CD14-positive monocyte (primary cell): ENCODE results near the gene LGALS1. TPM values are rescaled to one million over a fixed set of nuclear protein-coding genes. Genes with fewer than 3 reads are reported as not detected.

Source experiments
- DNase-seq, 3 donors: peaks; one replicate each; pipeline ENCODE4 v3.0.0-alpha.2; 2011 to 2022
- H2AFZ ChIP-seq: 2 replicates; pipeline ENCODE4 v1.6.0; 2012; ENCODE audit warnings: mild to moderate bottlenecking, low read depth, low read length, inconsistent platforms; ENCODE audit not compliant: insufficient read depth, poor library complexity, severe bottlenecking
- H3K27ac ChIP-seq, 2 donors: 1 replicate in 1 of 2; 2 replicates in 1 of 2; pipeline ENCODE4 v1.5.1; 2012 to 2013; ENCODE audit warnings: low read length in 2 of 2, control low read depth in 1 of 2, inconsistent platforms in 1 of 2, low read depth in 1 of 2, mild to moderate bottlenecking in 1 of 2
- H3K27me3 ChIP-seq, 2 donors: one replicate each; pipeline versions ENCODE4 v1.6.0 to v1.6.1; 2011 to 2013; ENCODE audit warnings: low read length in 2 of 2; ENCODE audit not compliant: control insufficient read depth in 2 of 2, insufficient read depth in 2 of 2
- H3K36me3 ChIP-seq, 2 donors: replicated peaks in 1 of 2; 1 replicate in 1 of 2; 2 replicates in 1 of 2; pipeline versions ENCODE4 v1.5.1 to v1.6.1; 2012 to 2013; ENCODE audit warnings: low read length in 2 of 2, control low read depth in 1 of 2, inconsistent platforms in 1 of 2, mild to moderate bottlenecking in 1 of 2; ENCODE audit not compliant: insufficient read depth in 2 of 2, control insufficient read depth in 1 of 2
- H3K4me1 ChIP-seq, 2 donors: 1 replicate in 1 of 2; 2 replicates in 1 of 2; pipeline versions ENCODE4 v1.5.1 to v1.6.1; 2012 to 2013; ENCODE audit warnings: low read length in 2 of 2, control low read depth in 1 of 2, inconsistent platforms in 1 of 2, mild to moderate bottlenecking in 1 of 2, moderate library complexity in 1 of 2; ENCODE audit not compliant: insufficient read depth in 2 of 2, control insufficient read depth in 1 of 2
- H3K4me2 ChIP-seq: replicated peaks from 2 replicates; pipeline ENCODE3; 2012; ENCODE audit warnings: low read length, moderate library complexity, mild to moderate bottlenecking; ENCODE audit not compliant: poor library complexity, severe bottlenecking; ENCODE audit errors: extremely low read depth
- H3K4me3 ChIP-seq, 3 experiments: fragments of 200-600 bp in 1 of 3; sonication (generic) in 1 of 3; replicated peaks in 1 of 3; 1 replicate in 2 of 3; 2 replicates in 1 of 3; pipeline ENCODE4 v1.5.1; 2011 to 2013; ENCODE audit warnings: low read length in 3 of 3, mild to moderate bottlenecking in 3 of 3, control low read depth in 2 of 3, low read depth in 2 of 3, inconsistent platforms in 1 of 3, moderate library complexity in 1 of 3
- H3K79me2 ChIP-seq: 2 replicates; pipeline ENCODE4 v1.6.0; 2012; ENCODE audit warnings: mild to moderate bottlenecking, control low read depth, inconsistent platforms, low read length, moderate library complexity; ENCODE audit not compliant: insufficient read depth
- H3K9ac ChIP-seq: 2 replicates; pipeline ENCODE4 v1.6.0; 2017; ENCODE audit warnings: low read length, mild to moderate bottlenecking; ENCODE audit not compliant: insufficient read depth, poor library complexity, severe bottlenecking
- H3K9me3 ChIP-seq, 2 donors: replicated peaks in 1 of 2; 1 replicate in 1 of 2; 2 replicates in 1 of 2; pipeline versions ENCODE4 v1.5.1 to v1.6.1; 2012 to 2013; ENCODE audit warnings: low read length in 2 of 2, control low read depth in 1 of 2; ENCODE audit not compliant: control insufficient read depth in 1 of 2, insufficient read depth in 1 of 2
- H4K20me1 ChIP-seq: 2 replicates; pipeline ENCODE4 v1.6.0; 2012; ENCODE audit warnings: mild to moderate bottlenecking, low read length, control low read depth, moderate library complexity; ENCODE audit not compliant: insufficient read depth
- H3K27ac Mint-ChIP-seq, 7 donors: one replicate each; pipeline ENCODE4 v1.8.0; 2020; ENCODE audit warnings: mild to moderate bottlenecking in 7 of 7, mixed read lengths in 7 of 7, moderate library complexity in 6 of 7, inconsistent platforms in 2 of 7
- H3K27me3 Mint-ChIP-seq, 3 donors: one replicate each; pipeline ENCODE4 v1.8.0; 2021 to 2022; ENCODE audit warnings: low read depth in 3 of 3, mild to moderate bottlenecking in 3 of 3, mixed read lengths in 3 of 3, moderate library complexity in 3 of 3, inconsistent platforms in 1 of 3
- H3K36me3 Mint-ChIP-seq, 2 donors: one replicate each; pipeline ENCODE4 v1.8.0; 2020; ENCODE audit warnings: mixed read lengths in 2 of 2, inconsistent platforms in 1 of 2, mild to moderate bottlenecking in 1 of 2
- H3K4me1 Mint-ChIP-seq: one replicate; pipeline ENCODE4 v1.8.0; 2020; ENCODE audit warnings: mild to moderate bottlenecking, mixed read lengths
- H3K4me3 Mint-ChIP-seq, 2 donors: one replicate each; pipeline ENCODE4 v1.8.0; 2020; ENCODE audit warnings: mild to moderate bottlenecking in 2 of 2, mixed read lengths in 2 of 2, moderate library complexity in 1 of 2
- H3K9me3 Mint-ChIP-seq, 7 donors: one replicate each; pipeline ENCODE4 v1.8.0; 2020 to 2022; ENCODE audit warnings: mixed read lengths in 7 of 7, mild to moderate bottlenecking in 6 of 7, moderate library complexity in 6 of 7, inconsistent platforms in 2 of 7
- WGBS: methylation state at CpG from one replicate; pipeline ENCODE4 v1.1.5; 2013; ENCODE audit warnings: missing lambda C conversion rate; ENCODE audit not compliant: insufficient coverage; 5-methylcytosine and 5-hydroxymethylcytosine counted together
- intact Hi-C, 2 donors: fragments of 100-400 bp; cut with micrococcal nuclease; formaldehyde crosslinking; loops; one replicate each; pipeline versions ENCODE4 v1.15.0 to v1.15.1; 2023
- polyA plus RNA-seq, 3 donors: library from polyadenylated mRNA; depleted of rRNA in 1 of 3; unstranded in 2 of 3; stranded (reverse) in 1 of 3; fragments of 300-500 nt in 2 of 3; fragments of >200 nt in 1 of 3; fragmentation: Illumina TruSeq in 2 of 3; gene quantifications; 1 replicate in 2 of 3; 2 replicates in 1 of 3; pipeline ENCODE4 v1.2.3, GENCODE V29; 2012 to 2021
- TF ChIP-seq, protein P1 (sequence below): fragments of 200-600 bp; IDR thresholded peaks from one replicate; pipeline ENCODE4 v1.8.0; 2022; ENCODE audit warnings: antibody characterized with exemption, mild to moderate bottlenecking

LGALS1 gene
- polyA plus RNA-seq, 3 donors = 1,719 to 2,320 (median 1,844) TPM

DNA sequence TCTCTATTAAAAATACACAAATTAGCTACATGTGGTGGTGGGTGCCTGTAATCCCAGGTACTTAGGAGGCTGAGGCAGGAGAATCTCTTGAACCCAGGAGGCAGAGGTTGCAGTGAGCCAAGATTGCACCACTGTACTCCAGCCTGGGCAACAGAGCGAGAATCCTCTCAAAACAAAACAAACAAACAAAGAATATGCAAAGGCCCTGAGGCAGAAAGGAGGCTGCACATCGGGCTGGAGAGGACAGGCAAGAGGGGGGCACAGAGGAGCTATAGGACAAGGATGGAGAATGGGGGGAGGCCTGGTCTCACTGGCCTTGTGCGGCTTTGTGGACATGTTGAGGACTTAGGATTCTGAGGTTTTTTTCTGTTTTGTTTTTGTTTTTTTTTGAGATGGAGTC, 29.8 kb downstream of the LGALS1 start:
- H3K36me3 ChIP-seq = no peaks in the 10 kb centered on the region
- Mint-ChIP-seq H3K27me3 (peaks cover 0 to 3% (median 1%) of the 10 kb centered on the region in 3 donors), H3K4me1 (peaks cover 41% of the 10 kb centered on the region), H3K36me3 (peaks cover 28 to 60% of the 10 kb centered on the region in 2 donors), H3K9me3 (peaks cover 0 to 2% (median 0%) of the 10 kb centered on the region in 7 donors), H3K27ac (peak overlapping the region in 1 of 7 donors; percentile 40), H3K4me3 (peak overlapping the region in 1 of 2 donors; percentile 28)
- no peak for DNase-seq
- H3K4me3 ChIP-seq = no peak overlapping the region
- H3K27me3 ChIP-seq = no peaks in the 10 kb centered on the region
- H3K9me3 ChIP-seq = no peaks in the 10 kb centered on the region
- H3K27ac ChIP-seq = no peak overlapping the region
- intact Hi-C loops = no loop called here
- no peak overlapping the region for H3K4me2 ChIP-seq
- WGBS = 100% methylated on average over 2 of the region's 3 CpGs
- TF ChIP-seq, protein P1, sequence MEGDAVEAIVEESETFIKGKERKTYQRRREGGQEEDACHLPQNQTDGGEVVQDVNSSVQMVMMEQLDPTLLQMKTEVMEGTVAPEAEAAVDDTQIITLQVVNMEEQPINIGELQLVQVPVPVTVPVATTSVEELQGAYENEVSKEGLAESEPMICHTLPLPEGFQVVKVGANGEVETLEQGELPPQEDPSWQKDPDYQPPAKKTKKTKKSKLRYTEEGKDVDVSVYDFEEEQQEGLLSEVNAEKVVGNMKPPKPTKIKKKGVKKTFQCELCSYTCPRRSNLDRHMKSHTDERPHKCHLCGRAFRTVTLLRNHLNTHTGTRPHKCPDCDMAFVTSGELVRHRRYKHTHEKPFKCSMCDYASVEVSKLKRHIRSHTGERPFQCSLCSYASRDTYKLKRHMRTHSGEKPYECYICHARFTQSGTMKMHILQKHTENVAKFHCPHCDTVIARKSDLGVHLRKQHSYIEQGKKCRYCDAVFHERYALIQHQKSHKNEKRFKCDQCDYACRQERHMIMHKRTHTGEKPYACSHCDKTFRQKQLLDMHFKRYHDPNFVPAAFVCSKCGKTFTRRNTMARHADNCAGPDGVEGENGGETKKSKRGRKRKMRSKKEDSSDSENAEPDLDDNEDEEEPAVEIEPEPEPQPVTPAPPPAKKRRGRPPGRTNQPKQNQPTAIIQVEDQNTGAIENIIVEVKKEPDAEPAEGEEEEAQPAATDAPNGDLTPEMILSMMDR = no peak
- H3K79me2 ChIP-seq = no peaks in the 10 kb centered on the region
- H3K9ac ChIP-seq = no peak overlapping the region
- H4K20me1 ChIP-seq = no peaks in the 10 kb centered on the region
- H2AFZ ChIP-seq = no peak overlapping the region
- H3K4me1 ChIP-seq = peaks cover 42 to 46% of the 10 kb centered on the region in 2 donors

DNA sequence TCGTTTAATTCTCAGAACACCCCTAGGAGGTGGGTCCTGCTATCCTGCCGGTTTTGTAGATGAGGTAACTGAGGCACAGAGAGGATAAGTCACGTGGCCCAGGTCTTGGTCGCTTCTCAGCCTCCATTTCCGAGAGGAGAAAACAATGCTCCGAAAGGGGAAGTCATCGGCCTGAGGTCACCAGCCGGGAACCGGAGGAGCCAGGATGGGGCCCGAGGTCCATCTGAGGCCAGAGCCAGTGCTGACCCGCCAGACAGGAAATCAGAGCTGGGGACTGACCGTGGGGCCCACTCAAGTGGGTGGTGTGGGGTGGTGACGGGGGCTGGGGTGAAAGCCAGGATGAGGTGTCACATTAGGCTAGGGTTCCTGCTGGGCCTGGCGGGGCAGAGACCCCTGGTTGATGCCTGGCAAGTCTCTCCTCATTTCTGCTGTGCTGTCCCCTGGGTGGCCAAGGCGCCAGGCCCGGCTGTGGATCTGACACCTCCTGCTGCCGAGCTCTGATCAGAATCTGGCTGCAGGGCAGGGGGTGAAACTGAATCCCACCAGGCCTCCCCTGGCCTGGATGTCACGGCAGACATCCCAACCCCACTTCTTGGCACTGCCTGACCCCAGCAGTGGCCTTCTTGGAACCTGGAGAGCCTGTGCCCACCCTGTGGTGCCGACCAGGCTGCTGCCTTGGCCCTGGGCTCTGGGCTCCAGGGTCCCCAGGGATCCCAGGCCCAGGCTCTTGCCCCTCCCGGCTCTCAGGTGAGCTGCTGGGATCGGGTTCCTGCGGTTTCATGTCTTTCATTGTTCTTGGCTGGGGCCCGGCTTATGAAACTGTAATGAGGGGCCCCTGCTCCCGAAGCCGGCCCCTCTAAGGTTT, 33.4 kb downstream of the LGALS1 start:
- Histone ChIP-seq H4K20me1 (no peaks in the 10 kb centered on the region), H3K79me2 (no peaks in the 10 kb centered on the region), H3K9me3 (no peaks in the 10 kb centered on the region), H3K27me3 (no peaks in the 10 kb centered on the region), H3K4me1 (peaks cover 17 to 21% of the 10 kb centered on the region in 2 donors), H2AFZ (peak overlapping the region; percentile 59), H3K4me2 (peak overlapping the region; percentile 36), H3K9ac (peak overlapping the region; percentile 19), H3K27ac (peak overlapping the region; percentile 32 to 58), H3K4me3 (peak overlapping the region in 1 of 3 experiments; percentile 40), H3K36me3 (peaks cover 0 to 2% of the 10 kb centered on the region in 2 donors)
- Mint-ChIP-seq H3K9me3 (peaks cover 0 to 2% (median 0%) of the 10 kb centered on the region in 7 donors), H3K4me3 (peak overlapping the region; percentile 35 to 84), H3K27ac (peak overlapping the region in 6 of 7 donors; percentile 17 to 87 (median 71)), H3K27me3 (peaks cover 0 to 3% (median 0%) of the 10 kb centered on the region in 3 donors), H3K36me3 (peaks cover 30 to 62% of the 10 kb centered on the region in 2 donors), H3K4me1 (peaks cover 20% of the 10 kb centered on the region)
- DNase-seq = peak; percentile 49 to 72 (median 71)
- intact Hi-C loops = no loop called here
- TF ChIP-seq, protein P1 = no peak
- 51% methylated on average over 23 of the region's 25 CpGs for WGBS
